Smooth muscle cell (in vitro differentiated cells): ENCODE results near the gene CDK13. TPM values are rescaled to one million over a fixed set of nuclear protein-coding genes. Genes with fewer than 3 reads are reported as not detected.

Experiments
- DNase-seq: peaks from one replicate; lab custom pipeline; 2025; ENCODE audit not compliant: unreplicated experiment; lab: John Stamatoyannopoulos, UW
- H2AFZ ChIP-seq: fragments of 200-600 bp; sonication (generic); 2 replicates; pipeline ENCODE4 v1.6.0; 2016; ENCODE audit warnings: antibody characterized with exemption, low read depth, mild to moderate bottlenecking
- H3F3A ChIP-seq: fragments of 200-600 bp; sonication (generic); 2 replicates; pipeline ENCODE4 v1.6.0; 2017; ENCODE audit warnings: antibody characterized with exemption, low read depth
- H3K27ac ChIP-seq: fragments of 200-600 bp; sonication (generic); 2 replicates; pipeline ENCODE4 v1.5.1; 2016; ENCODE audit warnings: low read depth, mild to moderate bottlenecking
- H3K27me3 ChIP-seq: fragments of 200-600 bp; sonication (generic); 2 replicates; pipeline ENCODE4 v1.6.1; 2016; ENCODE audit warnings: low read depth, mild to moderate bottlenecking
- H3K36me3 ChIP-seq: fragments of 200-600 bp; sonication (generic); 2 replicates; pipeline ENCODE4 v1.5.1; 2016; ENCODE audit warnings: low read depth
- H3K4me1 ChIP-seq: fragments of 200-600 bp; sonication (generic); 2 replicates; pipeline ENCODE4 v1.5.1; 2016; ENCODE audit warnings: low read depth
- H3K4me2 ChIP-seq: fragments of 200-600 bp; sonication (generic); 2 replicates; pipeline ENCODE4 v1.6.0; 2016; ENCODE audit warnings: mild to moderate bottlenecking
- H3K4me3 ChIP-seq: fragments of 200-600 bp; sonication (generic); 2 replicates; pipeline ENCODE4 v1.5.1; 2016; ENCODE audit warnings: mild to moderate bottlenecking
- H3K79me2 ChIP-seq: fragments of 200-600 bp; sonication (generic); 2 replicates; pipeline ENCODE4 v1.6.0; 2016; ENCODE audit warnings: low read depth, mild to moderate bottlenecking
- H3K9ac ChIP-seq: fragments of 200-600 bp; sonication (generic); 2 replicates; pipeline ENCODE4 v1.6.0; 2016; ENCODE audit warnings: low read depth
- H3K9me3 ChIP-seq: fragments of 200-600 bp; sonication (generic); replicated peaks from 2 replicates; pipeline ENCODE4 v1.5.1; 2016; ENCODE audit warnings: low read depth
- H4K20me1 ChIP-seq: fragments of 200-600 bp; sonication (generic); 2 replicates; pipeline ENCODE4 v1.6.0; 2016; ENCODE audit warnings: low read depth
- CTCF ChIP-seq: fragments of 200-600 bp; sonication (generic); IDR thresholded peaks from 2 replicates; pipeline ENCODE4 v1.5.1; 2017; ENCODE audit warnings: borderline replicate concordance, mild to moderate bottlenecking, antibody characterized with exemption; ENCODE audit not compliant: insufficient read depth, poor library complexity, severe bottlenecking
- WGBS: methylation state at CpG from one replicate; pipeline ENCODE4 v1.1.7; 2016; ENCODE audit warnings: low lambda C conversion rate; 5-methylcytosine and 5-hydroxymethylcytosine counted together
- polyA plus RNA-seq: library from polyadenylated mRNA; unstranded; fragments of >200 nt; fragmentation: Nextera tagmentation; extraction: Ambion mirVana; gene quantifications from 2 replicates; pipeline ENCODE4 v1.2.1, GENCODE V29; 2016
- total RNA-seq: library from RNA; depleted of rRNA; stranded (reverse); fragments of >200 nt; gene quantifications from 2 replicates; pipeline ENCODE4 v1.2.3, GENCODE V29; 2014

The CDK13 gene
- total and polyA plus RNA-seq, 2 experiments from 2014 or later, result 15.9 to 70.0 TPM

- no peak overlapping the region for H3K4me2 ChIP-seq
- H3K9me3 ChIP-seq, result no peaks in the 10 kb centered on the region
- no peak overlapping the region for H2AFZ ChIP-seq
- no peaks in the 10 kb centered on the region for H3K4me1 ChIP-seq
- no peaks in the 10 kb centered on the region for H3K36me3 ChIP-seq
- H3K27me3 ChIP-seq, result no peaks in the 10 kb centered on the region
- H3K4me3 ChIP-seq, result no peak overlapping the region
- no peak overlapping the region for H3K27ac ChIP-seq
- TF ChIP-seq CTCF, result no peak
- WGBS, result 100% methylated on average over 2 of the region's 2 CpGs
- H3F3A ChIP-seq, result no peaks in the 10 kb centered on the region
- no peak for DNase-seq
- no peak overlapping the region for H3K9ac ChIP-seq
- H3K79me2 ChIP-seq, result peaks cover 17% of the 10 kb centered on the region
- H4K20me1 ChIP-seq, result peaks cover 31% of the 10 kb centered on the region
Measured at GRCh38 chr7:40122940-40123254, 172.8 kb downstream of the CDK13 start.

GRCh38 chr7:40133561-40134427, 183.7 kb downstream of the CDK13 start:
- H3K9me3 ChIP-seq, result no peaks in the 10 kb centered on the region
- H3K4me3 ChIP-seq, result peak overlapping the region; percentile 75
- peaks cover 11% of the 10 kb centered on the region for H3K4me1 ChIP-seq
- H3K27ac ChIP-seq, result peak overlapping the region; percentile 77
- H3K9ac ChIP-seq, result peak overlapping the region; percentile 93
- no peak for DNase-seq
- H3K79me2 ChIP-seq, result peaks cover 53% of the 10 kb centered on the region
- peak overlapping the region; percentile 88 for H2AFZ ChIP-seq
- H3F3A ChIP-seq, result no peaks in the 10 kb centered on the region
- H4K20me1 ChIP-seq, result peaks cover 39% of the 10 kb centered on the region
- WGBS, result 1% methylated on average over 23 of the region's 36 CpGs
- H3K27me3 ChIP-seq, result no peaks in the 10 kb centered on the region
- H3K36me3 ChIP-seq, result no peaks in the 10 kb centered on the region
- H3K4me2 ChIP-seq, result peak overlapping the region; percentile 90
- TF ChIP-seq CTCF, result no peak

GRCh38 chr7:40134428-40135316, 184.6 kb downstream of the CDK13 start, which contains the start of the genes MPLKIP and SUGCT:
MPLKIP (minus strand) TSS chr7:40134622; CDS start chr7:40134567, 55 bp downstream.
SUGCT (plus strand) TSS chr7:40135005.
- no peaks in the 10 kb centered on the region for H3K9me3 ChIP-seq
- peak within 1 kb of the TSS; percentile 93 for H3K9ac ChIP-seq
- peak within 1 kb of the TSS; percentile 90 for H3K4me2 ChIP-seq
- TF ChIP-seq CTCF, result peak; percentile 96
- DNase-seq, result peak; percentile 74
- peaks cover 31% of the 10 kb centered on the region for H4K20me1 ChIP-seq
- peak within 1 kb of the TSS; percentile 88 for H2AFZ ChIP-seq
- peaks cover 11% of the 10 kb centered on the region for H3K4me1 ChIP-seq
- H3F3A ChIP-seq, result no peaks in the 10 kb centered on the region
- peaks cover 45% of the 10 kb centered on the region for H3K79me2 ChIP-seq
- no peaks in the 10 kb centered on the region for H3K27me3 ChIP-seq
- H3K27ac ChIP-seq, result peak within 1 kb of the TSS; percentile 77
- H3K4me3 ChIP-seq, result peak within 1 kb of the TSS; percentile 75
- WGBS, result under 1% methylated on average over 64 of the region's 75 CpGs
- no peaks in the 10 kb centered on the region for H3K36me3 ChIP-seq
